Measurements from ENCODE around the gene PRR12. TPM values are rescaled to one million over a fixed set of nuclear protein-coding genes. Genes with fewer than 3 reads are reported as not detected.

The PRR12 gene
- total and polyA plus RNA-seq, 9 of the 15 experiments (the other 6 are each of a cell fraction or from before 2014, with no cell fraction given) = 0.01 to 21.1 (median 0.98) TPM

- FAIRE-seq (peak; percentile 100), DNase-seq (ENCODE audit: extremely low read depth in 1 of 4, low spot score in 3 of 4) (peak; percentile 95 to 100 (median 96)), ATAC-seq (peak; percentile 83)
- no peaks in the 10 kb centered on the region for H3K27me3 ChIP-seq (ENCODE audit: control insufficient read depth in 2 of 2, insufficient read depth in 2 of 2, low read length in 2 of 2)
- CTCF ChIA-PET (ENCODE audit: low intra/inter-chr PET ratio) = no interaction called here
- H3K27ac ChIP-seq (ENCODE audit: extremely low read depth, low read depth, low read length) = peak within 1 kb of the TSS; percentile 97
- H3K9me1 ChIP-seq (ENCODE audit: control insufficient read depth, insufficient read depth, low read length) = no peaks in the 10 kb centered on the region
- peaks cover 42% of the 10 kb centered on the region for H3K79me2 ChIP-seq (ENCODE audit: control insufficient read depth, insufficient read depth, low read length)
- H3K4me3 ChIP-seq = peak within 1 kb of the TSS; percentile 97
- POLR2A ChIA-PET = interaction anchor here (0.6 to 2.3 kb wide), 22 partner anchors 8 to 339 kb away, joined by 3 to 13 read pairs (median 4); partner anchors contain the start of genes BCL2L12, IRF3, NOSIP and PRMT1
- intact Hi-C loops (cut with micrococcal nuclease) (loop anchor here (2.0 kb wide), 1 partner anchor 50 kb away; the partner anchor contains the start of gene PRR12), in situ Hi-C loops (cut with MboI) (no loop called here)
- H3K4me2 ChIP-seq (ENCODE audit: insufficient read depth, low read length) = peak within 1 kb of the TSS; percentile 82
- peak within 1 kb of the TSS; percentile 2; the same call in 1 of the 2 replicates for H2AFZ ChIP-seq (ENCODE audit: low read depth, low read length)
- no peaks in the 10 kb centered on the region for H3K9me3 ChIP-seq (replicated peaks; ENCODE audit: control insufficient read depth, insufficient read depth, low read depth, low read length)
- peaks cover 27 to 58% of the 10 kb centered on the region in 2 experiments for H3K4me1 ChIP-seq (replicated peaks in 1 of 2; ENCODE audit: control insufficient read depth in 2 of 2, insufficient read depth in 2 of 2, low read length in 2 of 2)
- WGBS (ENCODE audit: insufficient coverage, low coverage, missing lambda C conversion rate) = under 1% methylated on average over 38 of the region's 51 CpGs
- peak within 1 kb of the TSS; percentile 95 to 98 for H3K9ac ChIP-seq (ENCODE audit: insufficient read depth in 1 of 2, low read depth in 2 of 2, low read length in 2 of 2)
- no peaks in the 10 kb centered on the region for H4K20me1 ChIP-seq (replicated peaks; ENCODE audit: control insufficient read depth, insufficient read depth, low read length)
- BruUV-seq (replicated peaks) = no TSS peak
- peaks cover 20% of the 10 kb centered on the region; the same call in 2 of the 3 replicates for H3K36me3 ChIP-seq (ENCODE audit: control insufficient read depth, insufficient read depth, low read length)
- TF ChIP-seq CHCHD3 (CRISPR knock-in tag; IDR thresholded peaks at IDR 0.05) (no peak), CSDE1 (IDR thresholded peaks at IDR 0.05) (no peak), ASH1L (IDR thresholded peaks at IDR 0.05; ENCODE audit: borderline replicate concordance, low read depth, partially characterized antibody) (no peak), TOE1 (IDR thresholded peaks at IDR 0.05; ENCODE audit: borderline replicate concordance) (peak; percentile 63; the same call in 1 of the 2 replicates), TOE1 (CRISPR knock-in tag; IDR thresholded peaks at IDR 0.05; ENCODE audit: borderline replicate concordance, low read depth) (no peak), MTF1 (CRISPR knock-in tag; IDR thresholded peaks at IDR 0.05; ENCODE audit: borderline replicate concordance) (no peak), SNRNP70 (optimal IDR thresholded peaks at IDR 0.05; ENCODE audit: low read depth, low read length) (no peak), SMARCE1 (IDR thresholded peaks at IDR 0.05) (peak; percentile 80), SUPT5H (IDR thresholded peaks at IDR 0.05) (peak; percentile 89), L3MBTL2 (IDR thresholded peaks at IDR 0.05) (peak; percentile 14; the same call in 1 of the 2 replicates), SIN3B (IDR thresholded peaks at IDR 0.05; ENCODE audit: low read depth) (no peak), KDM2B (CRISPR knock-in tag; IDR thresholded peaks at IDR 0.05) (no peak), ZC3H4 (CRISPR knock-in tag; IDR thresholded peaks at IDR 0.05; ENCODE audit: borderline replicate concordance) (no peak), SRF (CRISPR knock-in tag; IDR thresholded peaks at IDR 0.05) (peak in 1 of 2 experiments; percentile 90; a peak in 1 of 4 replicates), ZNF408 (CRISPR knock-in tag; IDR thresholded peaks at IDR 0.05; ENCODE audit: low read depth) (no peak), HDGF (IDR thresholded peaks at IDR 0.05) (no peak), ZNF175 (CRISPR knock-in tag; IDR thresholded peaks at IDR 0.05; ENCODE audit: low read depth) (0 out of 2 replicates have a peak, but pooled peaks have one; percentile 19), U2AF2 (optimal IDR thresholded peaks at IDR 0.05; ENCODE audit: low read depth, low read length) (no peak), RBM25 (IDR thresholded peaks at IDR 0.05; ENCODE audit: low read depth, low read length, severe bottlenecking) (no peak), RBM17 (IDR thresholded peaks at IDR 0.05; ENCODE audit: borderline replicate concordance, low read depth, low read length) (no peak)
- TF ChIP-seq, protein P1, sequence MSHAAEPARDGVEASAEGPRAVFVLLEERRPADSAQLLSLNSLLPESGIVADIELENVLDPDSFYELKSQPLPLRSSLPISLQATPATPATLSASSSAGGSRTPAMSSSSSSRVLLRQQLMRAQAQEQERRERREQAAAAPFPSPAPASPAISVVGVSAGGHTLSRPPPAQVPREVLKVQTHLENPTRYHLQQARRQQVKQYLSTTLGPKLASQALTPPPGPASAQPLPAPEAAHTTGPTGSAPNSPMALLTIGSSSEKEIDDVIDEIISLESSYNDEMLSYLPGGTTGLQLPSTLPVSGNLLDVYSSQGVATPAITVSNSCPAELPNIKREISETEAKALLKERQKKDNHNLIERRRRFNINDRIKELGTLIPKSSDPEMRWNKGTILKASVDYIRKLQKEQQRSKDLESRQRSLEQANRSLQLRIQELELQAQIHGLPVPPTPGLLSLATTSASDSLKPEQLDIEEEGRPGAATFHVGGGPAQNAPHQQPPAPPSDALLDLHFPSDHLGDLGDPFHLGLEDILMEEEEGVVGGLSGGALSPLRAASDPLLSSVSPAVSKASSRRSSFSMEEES (CRISPR knock-in tag; IDR thresholded peaks at IDR 0.05) = no peak
These were observed 49.3 kb downstream of the PRR12 start, which contains the start of gene RRAS for GRCh38 chr19:49640113-49640898. TSS of gene RRAS (minus strand) at chr19:49640143. CDS start at chr19:49640098, 45 bp downstream.

Measured in K562 (cell line).